GM12878 (cell line): ENCODE measurements around the gene PHYKPL.

ENCODE experiments used
- NR2C2 ChIP-seq: IDR thresholded peaks from 2 replicates; pipeline ENCODE4 v1.6.1; 2011; ENCODE audit warnings: borderline replicate concordance, low read depth; ENCODE audit not compliant: control insufficient read depth, insufficient read length
- POLR2A ChIP-seq: IDR thresholded peaks from 2 replicates; pipeline ENCODE4 v1.6.1; 2011; ENCODE audit warnings: low read depth, mild to moderate bottlenecking, low read length
- SIX5 ChIP-seq: IDR thresholded peaks from 2 replicates; pipeline ENCODE4 v1.6.1; 2011; ENCODE audit warnings: mild to moderate bottlenecking, low read depth, low read length, moderate library complexity; ENCODE audit not compliant: severe bottlenecking

GRCh38 chr5:178174456-178174855 is 58.1 kb downstream of the PHYKPL start:
- TF ChIP-seq POLR2A = no peak
- no peak for TF ChIP-seq SIX5
- no peak for TF ChIP-seq NR2C2
